Stimulated activated CD4-positive, alpha-beta T cell treated with anti-CD3 and anti-CD28 coated beads, Interleukin-15, amount 100 ng/mL, for 1 hour (primary cell): ENCODE results near the gene C11orf87.

Source experiments
- DNase-seq, 2 donors: peaks; one replicate each; pipeline ENCODE4 v3.0.0-alpha.2; 2020; ENCODE audit warnings: low read depth in 1 of 2, low spot score in 1 of 2

Gene C11orf87

DNA sequence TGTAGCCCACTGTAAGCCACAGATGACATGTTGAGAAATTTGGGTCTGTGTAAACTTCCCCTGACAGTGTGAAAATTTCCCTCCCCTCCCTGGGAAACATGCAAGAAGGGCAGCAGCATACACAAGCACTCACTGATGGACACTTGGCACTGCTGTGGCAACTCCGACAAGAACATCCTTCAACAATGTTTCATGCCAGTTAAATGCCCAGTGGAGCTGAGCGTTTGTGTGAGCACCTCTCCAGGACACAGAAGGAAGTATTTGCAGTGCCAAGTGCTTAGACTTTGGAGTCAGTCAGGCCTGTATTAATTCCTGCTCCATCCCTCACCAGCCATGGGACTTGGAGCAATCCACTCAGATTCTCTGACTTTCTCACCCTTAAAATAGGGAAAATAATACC is 17.7 kb downstream of the C11orf87 start:
- no peak for DNase-seq

DNA sequence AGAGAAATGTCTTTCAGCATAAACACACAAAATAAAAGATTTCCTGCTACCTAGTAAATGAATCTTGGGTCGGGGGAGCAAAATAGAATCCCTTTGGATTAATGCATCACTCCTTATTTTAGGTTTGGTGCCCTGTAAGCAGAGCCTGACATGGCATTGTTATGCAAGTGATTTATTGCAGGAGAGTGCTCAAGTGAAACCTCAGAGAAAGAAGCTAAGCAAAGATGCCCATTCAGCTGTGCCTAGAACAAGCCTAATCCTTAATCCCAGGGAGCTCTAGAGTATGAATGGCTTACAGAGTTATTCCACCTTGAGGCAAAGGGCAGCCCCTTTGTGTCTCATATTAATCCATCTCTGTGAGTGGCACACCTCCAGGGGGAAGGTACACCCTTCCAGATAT is 21.1 kb downstream of the C11orf87 start:
- no peak for DNase-seq

DNA sequence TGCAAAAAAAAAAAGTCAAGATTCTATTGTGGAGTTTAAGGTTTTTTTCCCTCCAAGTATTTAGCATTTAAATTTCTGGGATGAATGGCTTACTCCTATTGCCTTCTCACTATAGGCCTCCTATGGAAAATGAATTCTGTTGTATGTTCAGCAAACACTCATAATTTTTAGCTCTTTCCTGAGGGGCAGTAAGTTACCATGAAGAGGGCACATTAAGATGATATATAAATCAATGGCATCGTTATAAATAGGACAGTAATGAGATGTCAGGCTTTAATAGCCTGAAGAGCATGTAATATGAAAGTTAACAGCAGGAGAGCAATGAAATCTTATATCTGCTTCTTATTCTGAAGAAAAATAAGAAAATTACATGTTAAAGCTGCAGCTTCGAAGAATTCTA is 32.9 kb downstream of the C11orf87 start:
- DNase-seq = no peak
